ENCODE data around the gene FYN.

Gene FYN

GRCh38 chr6:111615916-111616612 is 257.2 kb downstream of the FYN start:
- in situ Hi-C loops (cut with MboI; ENCODE audit: low sequenced_read_pairs) = no loop called here

- in situ Hi-C loops (cut with MboI; ENCODE audit: low sequenced_read_pairs) = no loop called here
These were observed 258.2 kb downstream of the FYN start for GRCh38 chr6:111614833-111615582.

- in situ Hi-C loops (cut with MboI; ENCODE audit: low sequenced_read_pairs) = no loop called here
These were observed 260.9 kb downstream of the FYN start for GRCh38 chr6:111612379-111612778.

GRCh38 chr6:111610548-111611172 is 262.6 kb downstream of the FYN start:
- in situ Hi-C loops (cut with MboI; ENCODE audit: low sequenced_read_pairs) = no loop called here

Data from HL-60/S4 treated with phorbol 12-myristate 13-acetate at 8.2 ng/mL for 4 days and 3 days (cell line).